HG03095 (cell line): Measurements from ENCODE around the gene NRXN2.

Experiments
- ATAC-seq: cut with Tn5 transposase; IDR thresholded peaks from one replicate; pipeline ENCODE4 v1.9.1; 2021; ENCODE audit warnings: moderate library complexity; ENCODE audit not compliant: unreplicated experiment

The NRXN2 gene

GRCh38 chr11:64632237-64632636, 90.8 kb downstream of the NRXN2 start:
- no peak for ATAC-seq

GRCh38 chr11:64631675-64632074, 91.3 kb downstream of the NRXN2 start:
- ATAC-seq, result no peak

GRCh38 chr11:64629796-64630562, 93.0 kb downstream of the NRXN2 start:
- ATAC-seq, result no peak

GRCh38 chr11:64629103-64629502, 93.9 kb downstream of the NRXN2 start:
- no peak for ATAC-seq

- no peak for ATAC-seq
Observed at GRCh38 chr11:64628596-64628995, 94.4 kb downstream of the NRXN2 start.

- ATAC-seq, result no peak
Observed at GRCh38 chr11:64627371-64627770, 95.6 kb downstream of the NRXN2 start.

GRCh38 chr11:64626637-64627036, 96.4 kb downstream of the NRXN2 start:
- no peak for ATAC-seq

- no peak for ATAC-seq
Observed at GRCh38 chr11:64624883-64625481, 98.0 kb downstream of the NRXN2 start.

GRCh38 chr11:64622681-64623080, 100.3 kb downstream of the NRXN2 start:
- no peak for ATAC-seq

- no peak for ATAC-seq
Observed at GRCh38 chr11:64621283-64622019, 101.5 kb downstream of the NRXN2 start.

GRCh38 chr11:64620381-64620971, 102.5 kb downstream of the NRXN2 start:
- ATAC-seq, result no peak

GRCh38 chr11:64619811-64620380, 103.1 kb downstream of the NRXN2 start:
- ATAC-seq, result no peak

GRCh38 chr11:64619196-64619595, 103.8 kb downstream of the NRXN2 start:
- no peak for ATAC-seq

GRCh38 chr11:64616817-64617216, 106.2 kb downstream of the NRXN2 start:
- no peak for ATAC-seq

- ATAC-seq, result no peak
Observed at GRCh38 chr11:64614917-64615316, 108.1 kb downstream of the NRXN2 start.

- ATAC-seq, result no peak
Observed at GRCh38 chr11:64613648-64614047, 109.3 kb downstream of the NRXN2 start.

GRCh38 chr11:64611869-64612646, 110.9 kb downstream of the NRXN2 start:
- no peak for ATAC-seq

GRCh38 chr11:64611176-64611575, 111.8 kb downstream of the NRXN2 start:
- no peak for ATAC-seq

GRCh38 chr11:64610596-64610995, 112.4 kb downstream of the NRXN2 start:
- no peak for ATAC-seq

GRCh38 chr11:64609436-64610047, 113.5 kb downstream of the NRXN2 start:
- no peak for ATAC-seq
